Ovary (tissue), 3 donors: ENCODE data around the gene LIN28B.

Experiments used
- CTCF ChIP-seq, 3 donors: fragments of 450-650 bp in 2 of 3; fragments of 200-600 bp in 1 of 3; IDR thresholded peaks; one replicate each; pipeline versions ENCODE4 v1.5.1 to v1.8.0; 2016 to 2022; ENCODE audit warnings: antibody characterized with exemption in 3 of 3, mild to moderate bottlenecking in 1 of 3
- EP300 ChIP-seq: sonication (generic); formaldehyde crosslinking; IDR thresholded peaks from one replicate; pipeline ENCODE4 v1.6.1; 2017; ENCODE audit warnings: antibody characterized with exemption
- POLR2A ChIP-seq: fragments of 450-650 bp; IDR thresholded peaks from one replicate; pipeline ENCODE4 v1.6.1; 2017; ENCODE audit warnings: antibody characterized with exemption, mild to moderate bottlenecking, moderate library complexity
- donor health status: DM: no; HTN: no; CAD: no.

GRCh38 chr6:104921896-104922295 lies 35.0 kb upstream of the LIN28B start:
- TF ChIP-seq CTCF (IDR thresholded peaks at IDR 0.05) (no peak), POLR2A (no peak), EP300 (no peak)
